ENCODE measurements around the gene ZNF254. TPM values are rescaled to one million over a fixed set of nuclear protein-coding genes. Genes with fewer than 3 reads are reported as not detected.

Gene ZNF254
- total RNA-seq, 1 donor from 2014 or later = 19.6 TPM

- H3K4me3 ChIP-seq (ENCODE audit: low read depth, low read length) = no peak overlapping the region
- no peak for DNase-seq (ENCODE audit: low read depth)
- TF ChIP-seq CTCF (conservative IDR thresholded peaks at IDR 0.05; ENCODE audit: low read depth, low read length) = no peak
Measured at GRCh38 chr19:24052811-24053210, 34.2 kb upstream of the ZNF254 start.

GRCh38 chr19:24053601-24054000 is 33.4 kb upstream of the ZNF254 start:
- TF ChIP-seq CTCF (conservative IDR thresholded peaks at IDR 0.05; ENCODE audit: low read depth, low read length) = no peak
- DNase-seq (ENCODE audit: low read depth) = no peak
- H3K4me3 ChIP-seq (ENCODE audit: low read depth, low read length) = no peak overlapping the region

GRCh38 chr19:24054044-24054935 is 32.7 kb upstream of the ZNF254 start:
- peak; percentile 30 for DNase-seq (ENCODE audit: low read depth)
- no peak overlapping the region for H3K4me3 ChIP-seq (ENCODE audit: low read depth, low read length)
- TF ChIP-seq CTCF (conservative IDR thresholded peaks at IDR 0.05; ENCODE audit: low read depth, low read length) = no peak

- DNase-seq (ENCODE audit: low read depth) = no peak
- no peak for TF ChIP-seq CTCF (conservative IDR thresholded peaks at IDR 0.05; ENCODE audit: low read depth, low read length)
- no peak overlapping the region for H3K4me3 ChIP-seq (ENCODE audit: low read depth, low read length)
Measured at GRCh38 chr19:24055548-24055947, 31.4 kb upstream of the ZNF254 start.

GRCh38 chr19:24057144-24057543 is 29.8 kb upstream of the ZNF254 start:
- TF ChIP-seq CTCF (conservative IDR thresholded peaks at IDR 0.05; ENCODE audit: low read depth, low read length) = no peak
- no peak for DNase-seq (ENCODE audit: low read depth)
- H3K4me3 ChIP-seq (ENCODE audit: low read depth, low read length) = no peak overlapping the region

GRCh38 chr19:24059563-24060295 is 27.3 kb upstream of the ZNF254 start:
- no peak for TF ChIP-seq CTCF (conservative IDR thresholded peaks at IDR 0.05; ENCODE audit: low read depth, low read length)
- no peak for DNase-seq (ENCODE audit: low read depth)
- H3K4me3 ChIP-seq (ENCODE audit: low read depth, low read length) = no peak overlapping the region

Measured in epithelial cell of proximal tubule (primary cell).